HG03103 (cell line): ENCODE data around the gene CLDN20.
A peak's percentile ranks its signal among the peaks of the same experiment; 100 is the strongest.
"Not testable (repeated sequence)": the region's sequence is repeated elsewhere in the genome, so short reads cannot be mapped to it uniquely, and the experiment has no call there.

Source experiments
- ATAC-seq: cut with Tn5 transposase; IDR thresholded peaks from one replicate; pipeline ENCODE4 v1.9.1; 2021; ENCODE audit warnings: low read depth; ENCODE audit not compliant: unreplicated experiment

Gene CLDN20

GRCh38 chr6:155306958-155307357, 43.1 kb downstream of the CLDN20 start:
- ATAC-seq, result no peak

- ATAC-seq, result no peak
Observed at GRCh38 chr6:155309150-155309549, 45.3 kb downstream of the CLDN20 start.

GRCh38 chr6:155310596-155310995, 46.8 kb downstream of the CLDN20 start:
- ATAC-seq, result no peak

GRCh38 chr6:155311086-155311485, 47.3 kb downstream of the CLDN20 start:
- ATAC-seq, result no peak

GRCh38 chr6:155311583-155311982, 47.8 kb downstream of the CLDN20 start:
- no peak for ATAC-seq

- not testable (repeated sequence) for ATAC-seq
Observed at GRCh38 chr6:155312950-155313349, 49.1 kb downstream of the CLDN20 start.

- ATAC-seq, result peak; percentile 2
Observed at GRCh38 chr6:155313602-155314091, 49.8 kb downstream of the CLDN20 start.

GRCh38 chr6:155314092-155314772, 50.4 kb downstream of the CLDN20 start, which contains the start of gene TFB1M:
TFB1M (minus strand) TSS chr6:155314484; CDS start chr6:155314428, 56 bp downstream.
- peak; percentile 95 for ATAC-seq

- peak; percentile 43 for ATAC-seq
Observed at GRCh38 chr6:155314773-155315515, 51.1 kb downstream of the CLDN20 start.

- ATAC-seq, result no peak
Observed at GRCh38 chr6:155315516-155315871, 51.7 kb downstream of the CLDN20 start.

GRCh38 chr6:155316419-155316818, 52.6 kb downstream of the CLDN20 start:
- no peak for ATAC-seq

- no peak for ATAC-seq
Observed at GRCh38 chr6:155317186-155317585, 53.4 kb downstream of the CLDN20 start.

- ATAC-seq, result no peak
Observed at GRCh38 chr6:155319902-155320301, 56.1 kb downstream of the CLDN20 start.

- ATAC-seq, result no peak
Observed at GRCh38 chr6:155324172-155324571, 60.4 kb downstream of the CLDN20 start.

GRCh38 chr6:155324993-155325392, 61.2 kb downstream of the CLDN20 start:
- no peak for ATAC-seq

GRCh38 chr6:155325700-155326516, 62.1 kb downstream of the CLDN20 start:
- no peak for ATAC-seq
